NCI-H2227 treated with DMSO at 0.1 percent for 48 hours (cell line): ENCODE measurements around the gene CMIP.
"Not testable (repeated sequence)": the region's sequence is repeated elsewhere in the genome, so short reads cannot be mapped to it uniquely, and the experiment has no call there.

ENCODE experiments used
- DNase-seq: peaks from one replicate; lab custom pipeline; 2025; lab: John Stamatoyannopoulos, UW

Gene CMIP

GRCh38 chr16:81444448-81445121 is at the start of gene CMIP:
Gene CMIP, plus strand, starts transcription at chr16:81444808.
- DNase-seq, result peak; percentile 39

- no peak for DNase-seq
Measured at GRCh38 chr16:81394966-81395655, 49.5 kb upstream of the CMIP start.

- no peak for DNase-seq
Measured at GRCh38 chr16:81397058-81397878, 47.3 kb upstream of the CMIP start.

- DNase-seq, result no peak
Measured at GRCh38 chr16:81397879-81398520, 46.6 kb upstream of the CMIP start.

- no peak for DNase-seq
Measured at GRCh38 chr16:81399909-81400308, 44.7 kb upstream of the CMIP start.

GRCh38 chr16:81401035-81401950 is 43.3 kb upstream of the CMIP start:
- DNase-seq, result no peak

GRCh38 chr16:81403208-81403600 is 41.4 kb upstream of the CMIP start:
- no peak for DNase-seq

- peak; percentile 36 for DNase-seq
Measured at GRCh38 chr16:81403601-81404391, 40.8 kb upstream of the CMIP start.

GRCh38 chr16:81405002-81405401 is 39.6 kb upstream of the CMIP start:
- DNase-seq, result not testable (repeated sequence)

GRCh38 chr16:81405702-81406113 is 38.9 kb upstream of the CMIP start:
- no peak for DNase-seq

GRCh38 chr16:81408409-81408950 is 36.1 kb upstream of the CMIP start:
- DNase-seq, result no peak

GRCh38 chr16:81409016-81409556 is 35.5 kb upstream of the CMIP start:
- DNase-seq, result no peak

- no peak for DNase-seq
Measured at GRCh38 chr16:81410643-81411293, 33.8 kb upstream of the CMIP start.

GRCh38 chr16:81413245-81413990 is 31.2 kb upstream of the CMIP start:
- DNase-seq, result no peak

- DNase-seq, result peak; percentile 23
Measured at GRCh38 chr16:81415751-81416150, 28.9 kb upstream of the CMIP start.

GRCh38 chr16:81416749-81417148 is 27.9 kb upstream of the CMIP start:
- no peak for DNase-seq

- DNase-seq, result no peak
Measured at GRCh38 chr16:81417210-81417609, 27.4 kb upstream of the CMIP start.

GRCh38 chr16:81419806-81420205 is 24.8 kb upstream of the CMIP start:
- no peak for DNase-seq

- no peak for DNase-seq
Measured at GRCh38 chr16:81421126-81421525, 23.5 kb upstream of the CMIP start.
